Fibroblast of skin of scalp (primary cell): ENCODE measurements around the gene IGFBPL1.

Experiments used
- DNase-seq: peaks from one replicate; pipeline ENCODE4 v3.0.0-alpha.2; 2013

Gene IGFBPL1

DNA sequence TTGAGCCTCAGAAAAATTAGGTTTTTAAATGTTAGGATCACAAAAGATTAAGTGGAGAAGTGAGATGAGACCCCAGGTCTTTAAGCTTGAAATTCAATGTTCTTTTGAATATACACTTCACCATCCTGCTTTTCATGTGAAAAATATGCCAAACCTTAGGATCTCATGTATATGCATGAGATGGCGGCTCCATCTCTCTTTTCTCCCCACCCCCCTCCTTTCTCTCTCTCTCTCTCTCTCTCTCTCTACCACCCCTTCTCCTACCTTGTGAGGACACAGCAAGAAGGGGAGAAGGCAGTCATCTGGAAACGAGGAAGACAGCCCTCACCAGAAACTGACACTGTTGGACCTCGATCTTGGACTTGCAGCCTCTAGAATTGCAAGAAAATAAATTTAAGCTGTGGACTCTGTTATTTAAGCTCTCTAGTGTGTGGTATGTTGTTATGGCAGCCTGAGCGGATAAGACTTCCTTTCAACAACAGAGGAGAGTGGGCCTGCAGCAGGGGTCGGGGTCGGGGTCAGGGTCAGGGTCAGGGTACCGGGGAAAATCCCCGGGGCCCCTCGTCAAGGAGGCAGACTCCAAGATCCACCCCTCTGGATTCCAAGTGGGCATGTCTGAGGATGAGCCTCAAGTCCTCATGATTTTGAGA, 48.1 kb downstream of the IGFBPL1 start:
- DNase-seq, result no peak

DNA sequence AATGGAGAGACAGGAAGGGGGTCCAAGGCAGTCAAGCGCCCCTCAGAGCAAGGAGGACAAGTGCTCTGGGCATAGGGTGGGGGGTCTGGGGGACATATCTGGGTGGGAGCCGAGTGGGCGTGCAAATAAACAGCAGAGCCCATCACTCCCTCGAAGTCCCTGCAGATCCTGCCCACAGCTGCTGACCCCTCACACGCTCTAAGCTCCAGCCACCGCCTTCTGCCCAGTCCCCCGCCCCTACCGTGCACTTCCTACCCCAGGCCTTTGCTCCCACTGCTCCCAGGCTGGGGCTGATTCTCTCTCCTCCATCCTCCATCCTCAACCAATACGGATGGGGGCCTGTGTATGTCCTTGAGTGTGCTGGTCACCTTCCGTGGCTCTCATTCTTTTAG, 48.7 kb downstream of the IGFBPL1 start:
- no peak for DNase-seq

DNA sequence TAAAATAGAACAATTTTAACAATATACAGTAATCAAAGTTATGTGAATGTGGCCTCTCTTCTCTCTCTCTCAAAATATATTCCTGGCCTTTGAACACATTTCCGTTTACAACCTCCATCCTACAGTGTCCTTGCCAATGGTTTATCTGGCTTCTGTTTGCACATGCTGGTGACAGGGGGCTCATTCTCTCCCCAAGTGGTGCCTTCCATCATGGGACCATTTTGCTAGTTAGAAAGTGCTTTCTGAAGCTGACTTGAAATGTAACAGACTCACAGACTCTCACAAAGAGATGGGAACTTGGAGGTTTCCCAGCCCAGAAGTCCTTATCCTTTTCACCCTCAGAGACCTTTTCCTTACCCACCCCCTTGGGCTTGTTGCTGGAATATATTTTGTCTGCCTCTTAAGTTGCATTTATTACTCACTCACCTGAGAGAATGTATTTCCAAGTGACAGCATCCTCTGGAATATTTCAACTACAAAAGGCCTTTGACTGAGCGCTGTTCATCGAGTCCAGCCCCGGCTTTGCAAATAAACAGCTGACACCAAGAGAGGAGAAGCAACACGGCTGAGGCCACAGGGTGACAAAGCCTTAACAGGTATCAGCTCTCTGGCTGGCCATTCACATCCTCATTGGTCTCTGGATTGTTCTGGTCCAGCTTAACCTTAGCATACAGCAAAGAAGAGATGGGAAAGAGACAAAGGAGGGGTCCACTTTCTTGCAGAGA, 49.2 kb downstream of the IGFBPL1 start:
- DNase-seq, result no peak

DNA sequence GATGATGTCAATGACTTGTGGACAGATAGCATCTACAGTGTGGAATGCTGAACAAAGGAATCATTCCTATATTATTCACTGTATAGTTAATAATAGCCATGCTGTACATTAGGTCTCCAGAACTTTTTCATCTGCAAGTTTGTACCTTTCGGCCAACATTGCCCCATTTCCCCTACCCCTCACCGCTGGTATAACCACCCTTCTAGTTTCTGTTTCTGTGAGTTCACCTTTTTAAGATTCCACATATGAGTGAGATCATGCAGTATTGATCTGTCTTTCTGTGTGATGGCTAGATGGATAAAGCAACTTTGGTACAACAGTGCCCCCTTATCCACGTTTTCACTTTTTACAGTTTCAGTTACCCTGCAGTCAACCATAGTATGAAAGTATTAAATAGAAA, 50.6 kb downstream of the IGFBPL1 start:
- DNase-seq, result no peak

DNA sequence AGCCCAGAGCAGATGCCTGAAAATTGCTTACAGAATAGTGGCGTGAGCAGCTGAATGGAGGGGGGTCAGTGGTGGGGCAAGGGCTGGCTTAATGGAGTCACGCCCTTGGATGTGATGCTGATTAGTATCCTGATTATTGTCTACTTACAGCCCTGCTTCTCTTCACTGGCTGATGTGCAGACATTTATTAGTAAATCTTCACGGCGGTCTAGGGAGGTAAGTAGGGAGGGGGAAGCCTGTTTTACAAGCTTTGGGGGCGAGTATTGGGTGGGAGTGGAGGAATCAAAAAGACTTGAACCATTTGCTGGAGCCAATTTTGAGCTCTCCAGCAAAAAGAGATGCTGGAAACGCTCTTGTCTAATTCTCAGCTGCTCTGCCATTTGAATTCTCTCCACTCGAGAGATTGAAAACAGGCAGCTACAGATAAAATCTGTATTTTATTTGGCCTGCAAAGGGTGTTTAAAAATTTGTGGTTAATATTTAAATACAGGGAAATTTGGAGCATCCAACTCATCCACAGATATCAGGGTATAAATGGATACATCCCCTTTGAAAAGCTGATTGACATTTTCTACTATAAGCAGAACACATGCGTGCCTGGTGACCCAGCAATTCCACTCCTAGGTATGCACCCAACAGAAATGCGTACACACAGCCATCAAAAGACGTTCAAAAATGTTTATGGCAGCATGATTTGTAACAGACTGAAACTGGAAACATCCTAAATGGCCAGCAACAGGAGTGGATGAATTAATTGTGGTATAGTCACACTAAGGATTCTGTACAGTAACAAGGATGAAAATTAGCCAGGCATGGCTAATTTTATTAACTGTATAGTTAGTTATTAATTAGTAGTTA, 51.3 kb downstream of the IGFBPL1 start:
- no peak for DNase-seq

DNA sequence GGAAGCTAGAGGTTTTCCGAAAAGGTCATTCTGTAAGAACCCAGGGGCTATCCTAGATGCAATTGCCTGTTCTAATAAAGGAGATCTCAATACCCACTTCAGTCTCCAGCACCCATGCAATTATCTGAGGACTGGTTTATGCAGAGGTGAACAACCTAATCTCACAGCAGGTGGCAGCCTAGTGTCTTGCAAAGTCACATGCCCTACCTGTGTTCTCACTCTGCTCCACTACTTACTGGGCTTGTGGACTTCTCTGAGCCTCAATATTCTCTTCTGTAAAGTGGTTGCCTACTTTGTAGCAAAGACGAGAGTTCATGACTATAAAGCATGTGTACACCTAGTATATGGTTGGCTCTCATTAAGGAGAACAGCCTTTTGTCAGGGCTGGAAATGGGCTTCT, 52.8 kb downstream of the IGFBPL1 start:
- no peak for DNase-seq

DNA sequence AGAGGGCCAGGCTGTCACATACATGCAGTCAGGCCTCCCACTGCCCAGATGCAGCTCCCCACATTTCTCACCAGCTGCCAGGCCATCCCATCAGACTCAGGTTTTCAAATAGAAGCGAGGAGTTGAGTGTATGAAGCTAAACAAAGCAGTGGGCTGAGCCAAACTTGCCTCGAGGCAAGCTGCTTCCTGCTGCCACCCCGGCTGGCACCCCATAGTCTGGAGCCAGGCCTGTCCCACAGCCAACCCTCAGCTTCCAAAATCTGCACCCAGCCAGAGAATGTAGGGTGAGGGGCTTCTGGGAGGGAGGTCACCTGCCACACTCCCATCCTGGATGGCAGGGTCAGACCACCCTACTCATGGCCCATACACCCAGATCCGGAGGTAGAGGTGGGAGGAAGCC, 54.1 kb downstream of the IGFBPL1 start:
- DNase-seq, result no peak

DNA sequence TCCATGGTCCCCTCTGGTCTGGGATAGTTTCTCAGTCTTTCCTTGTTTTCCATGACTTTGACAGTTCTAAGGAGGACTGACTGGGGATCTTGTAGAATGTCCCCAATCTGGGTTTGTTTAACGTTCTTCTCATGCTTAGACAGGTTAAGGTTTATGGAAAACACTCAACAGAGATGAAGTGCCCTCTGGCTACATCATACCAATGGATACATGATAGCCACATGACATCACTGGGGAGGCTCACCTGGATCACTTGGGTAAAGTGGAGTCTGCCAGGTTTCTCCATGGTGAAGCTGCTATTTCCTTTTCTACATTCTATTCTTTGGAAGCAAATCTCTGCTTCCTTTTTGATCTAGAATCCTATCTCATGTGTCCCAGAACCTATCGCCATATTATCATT, 55.5 kb downstream of the IGFBPL1 start:
- no peak for DNase-seq

DNA sequence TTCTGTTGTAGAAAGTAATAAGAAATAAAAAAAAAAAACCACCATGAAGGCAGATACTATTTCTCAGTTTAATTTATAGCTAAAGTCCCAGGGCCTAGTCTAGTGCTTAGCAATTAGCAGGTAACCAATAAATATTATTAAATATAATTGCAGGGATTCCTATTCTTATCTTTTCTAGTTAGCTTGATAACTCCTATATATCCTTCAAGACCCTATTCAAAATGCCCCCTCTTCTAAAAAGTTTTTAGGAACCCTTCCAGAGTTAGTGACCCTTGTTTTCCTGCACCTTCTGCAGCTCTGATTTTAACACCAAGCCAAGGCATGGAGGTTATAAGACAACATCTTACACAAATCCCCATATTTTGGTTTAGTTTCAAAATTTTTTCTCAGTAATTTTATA, 56.4 kb downstream of the IGFBPL1 start:
- DNase-seq, result no peak

DNA sequence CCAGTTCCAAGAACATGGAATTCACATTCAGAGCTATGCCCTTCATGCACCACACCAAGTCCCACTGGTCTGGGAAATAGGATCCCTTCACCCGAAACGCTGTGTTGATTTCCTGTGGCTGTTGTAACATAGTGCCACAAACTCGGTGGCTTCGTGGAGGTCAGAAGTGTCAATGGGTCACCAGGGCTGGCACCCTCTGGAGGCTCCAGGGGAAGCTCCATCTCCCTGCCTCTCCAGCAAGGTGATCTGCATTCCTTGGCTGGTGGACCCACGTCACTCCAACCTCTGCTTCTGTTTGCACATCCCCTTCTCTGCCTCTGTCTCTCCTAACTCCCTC, 60.7 kb downstream of the IGFBPL1 start:
- no peak for DNase-seq

DNA sequence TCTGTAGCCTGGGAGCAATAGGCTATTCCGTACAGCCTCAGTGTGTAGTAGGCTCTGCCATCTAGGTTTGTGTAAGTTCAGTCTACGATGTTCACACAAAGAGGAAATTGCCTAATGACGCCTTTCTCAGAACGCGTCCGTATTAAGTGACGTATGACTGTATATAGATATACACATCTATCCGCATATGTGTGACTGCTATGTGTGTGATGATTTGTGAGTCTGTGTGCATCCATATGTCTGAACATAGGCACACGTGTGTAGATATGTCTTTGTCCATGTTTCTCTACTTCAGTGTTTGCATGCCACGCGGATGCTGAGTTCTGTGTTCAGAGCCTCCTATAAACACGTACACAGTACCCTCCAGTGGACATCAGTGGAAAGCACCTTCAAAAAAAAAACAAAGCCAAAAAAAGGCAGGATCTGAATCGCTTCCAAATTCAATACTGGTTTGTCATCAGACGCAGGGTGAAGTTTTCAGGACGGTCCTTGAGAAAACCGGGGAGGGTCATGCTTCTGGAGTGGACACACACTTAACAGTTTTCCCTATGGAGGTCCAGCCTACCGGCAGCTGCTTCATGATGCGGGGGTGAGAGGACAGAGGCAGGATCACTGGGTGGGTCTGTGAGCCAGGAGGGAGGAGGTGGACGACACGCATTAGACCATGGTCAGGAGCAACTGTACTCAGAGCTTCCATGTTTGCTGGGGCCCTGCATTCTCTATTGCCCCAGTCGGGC, 61.2 kb downstream of the IGFBPL1 start:
- DNase-seq, result peak; percentile 88

DNA sequence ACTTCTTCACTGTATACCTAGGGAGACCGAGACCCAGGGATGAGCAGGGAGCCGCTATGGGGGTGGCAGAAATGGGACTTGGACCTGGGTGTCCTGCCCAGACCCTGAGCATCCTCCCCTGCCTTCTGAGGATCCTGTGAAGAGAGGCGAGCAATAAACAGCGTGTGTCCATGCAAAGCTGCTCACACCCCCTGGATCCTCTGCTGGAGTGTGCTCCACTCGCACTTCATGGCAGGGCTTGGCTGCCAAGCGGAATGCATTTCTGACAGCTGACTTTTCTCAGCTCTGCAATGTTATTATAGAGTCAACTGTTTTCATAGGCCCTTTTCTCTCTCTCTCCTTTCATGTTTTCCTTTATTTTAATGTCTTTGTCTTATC, 62.8 kb downstream of the IGFBPL1 start:
- DNase-seq, result peak; percentile 80

DNA sequence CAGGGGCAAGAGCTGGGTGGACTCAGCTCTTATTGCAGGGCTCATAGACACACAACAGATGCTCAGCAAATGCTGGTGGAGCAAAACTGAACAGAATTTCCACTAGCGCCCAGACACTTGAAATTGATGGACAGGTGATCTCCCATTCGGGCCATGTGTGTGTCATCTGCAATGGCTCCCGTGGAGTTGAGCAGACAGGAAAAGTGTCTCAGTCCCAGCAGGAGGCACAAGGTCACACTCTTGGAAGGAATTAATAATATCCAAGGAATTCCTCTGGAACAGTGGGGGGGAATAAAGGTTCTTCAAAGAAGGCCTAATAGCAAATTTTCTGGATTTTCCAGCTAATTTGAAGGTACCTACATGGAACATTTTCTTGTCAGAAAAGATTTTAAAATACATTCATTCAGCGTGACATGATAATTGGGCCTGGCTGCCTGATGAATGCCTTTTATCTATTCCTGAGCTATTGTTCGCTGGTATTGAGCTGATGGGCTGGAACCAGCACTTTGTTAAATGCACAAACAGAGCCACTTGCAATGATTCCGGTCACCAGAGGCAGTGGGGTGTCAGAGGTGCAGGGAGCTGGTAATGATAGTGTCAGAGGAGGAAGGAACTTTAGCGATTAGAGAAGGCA, 63.3 kb downstream of the IGFBPL1 start:
- peak; percentile 81 for DNase-seq

DNA sequence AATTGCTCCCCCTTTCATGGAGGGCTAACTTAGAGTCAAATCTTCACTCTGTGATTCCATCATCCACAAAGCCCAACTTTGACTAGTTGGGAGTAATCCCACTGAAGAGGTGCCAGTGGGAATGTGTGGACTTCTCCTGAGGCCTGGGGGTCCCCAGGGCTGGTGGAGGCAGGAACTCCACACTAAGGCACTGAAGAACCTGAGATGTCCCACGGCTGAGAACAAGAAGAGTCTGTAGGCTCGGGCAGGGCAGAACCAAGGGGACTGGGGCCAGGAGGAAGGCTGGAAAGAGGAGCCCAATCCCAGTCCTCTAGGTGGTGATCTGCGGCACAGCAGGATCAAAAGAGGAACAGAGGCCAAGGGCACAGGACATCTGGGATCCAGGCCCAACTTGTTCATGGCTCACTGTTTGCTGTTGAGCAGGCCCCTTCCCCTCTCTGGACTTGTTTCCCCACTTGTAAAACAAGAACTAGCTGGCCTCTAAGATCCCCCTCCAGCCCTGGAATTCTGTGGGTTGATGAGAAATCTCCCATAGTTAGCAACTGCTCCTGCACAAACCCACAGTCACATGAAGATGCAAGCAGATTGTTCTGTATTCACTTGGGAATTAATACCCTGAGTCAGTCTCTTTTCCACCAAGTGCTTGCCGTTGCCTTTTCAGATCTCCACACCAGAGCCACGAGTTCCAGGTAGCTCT, 64.4 kb downstream of the IGFBPL1 start:
- DNase-seq, result peak; percentile 86

DNA sequence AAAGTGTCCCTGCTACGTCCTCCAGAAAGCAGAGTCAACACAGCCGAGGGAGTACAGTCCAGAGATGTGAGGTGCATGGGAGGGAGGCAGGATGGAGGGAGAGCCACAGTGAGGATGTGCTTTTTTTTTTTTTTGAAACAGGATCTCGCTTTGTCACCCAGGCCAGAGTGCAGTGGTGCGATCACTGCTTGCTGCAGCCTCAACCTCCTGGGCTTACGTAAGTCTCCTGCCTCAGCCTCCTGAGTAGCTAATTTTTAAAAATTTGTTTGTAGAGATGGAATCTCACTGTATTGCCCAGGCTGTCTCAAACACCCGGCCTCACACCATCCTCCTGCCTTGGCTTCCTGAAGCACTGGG, 65.0 kb downstream of the IGFBPL1 start:
- no peak for DNase-seq

DNA sequence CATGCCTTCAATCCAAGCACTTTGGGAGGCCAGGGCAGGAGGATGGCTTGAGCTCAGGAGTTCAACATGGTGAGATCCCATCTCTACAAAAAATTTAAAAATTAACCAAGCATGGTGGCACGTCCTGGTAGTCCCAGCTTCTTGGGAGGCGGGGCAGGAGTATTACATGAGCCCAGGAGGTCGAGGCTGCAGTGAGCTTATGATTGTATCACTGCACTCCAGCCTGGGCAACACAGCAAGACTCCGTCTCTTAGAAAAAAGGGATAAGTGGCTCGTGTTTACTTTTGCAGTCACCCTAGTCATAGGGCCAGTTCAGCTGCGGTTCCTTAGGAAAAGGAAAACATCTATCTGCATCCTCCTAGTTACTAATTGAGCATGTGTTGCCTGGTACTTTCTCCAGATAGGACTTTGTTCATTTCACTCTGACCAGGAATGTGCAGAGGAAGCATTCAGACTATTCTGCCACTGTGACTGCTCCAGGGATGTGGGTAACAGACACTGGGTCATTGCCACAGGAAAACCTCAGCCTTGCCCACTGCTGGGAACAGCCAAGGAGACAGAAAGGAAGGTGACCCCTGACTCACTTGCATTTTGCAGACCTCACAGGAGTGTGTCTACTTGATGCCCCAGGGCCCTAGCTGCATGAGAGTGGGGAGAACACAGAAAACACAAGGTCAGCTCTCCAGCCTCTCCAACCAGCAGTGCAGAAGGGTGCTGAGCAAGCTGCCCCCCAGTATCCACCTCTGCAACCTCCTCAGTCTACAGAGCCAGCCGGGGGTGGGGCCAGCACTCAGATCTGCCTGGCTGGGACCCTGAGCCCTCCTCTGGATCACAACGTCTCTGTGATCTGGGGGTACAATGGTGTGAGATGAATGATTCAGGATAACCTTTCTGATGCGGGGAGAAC, 65.6 kb downstream of the IGFBPL1 start:
- DNase-seq, result peak; percentile 53

DNA sequence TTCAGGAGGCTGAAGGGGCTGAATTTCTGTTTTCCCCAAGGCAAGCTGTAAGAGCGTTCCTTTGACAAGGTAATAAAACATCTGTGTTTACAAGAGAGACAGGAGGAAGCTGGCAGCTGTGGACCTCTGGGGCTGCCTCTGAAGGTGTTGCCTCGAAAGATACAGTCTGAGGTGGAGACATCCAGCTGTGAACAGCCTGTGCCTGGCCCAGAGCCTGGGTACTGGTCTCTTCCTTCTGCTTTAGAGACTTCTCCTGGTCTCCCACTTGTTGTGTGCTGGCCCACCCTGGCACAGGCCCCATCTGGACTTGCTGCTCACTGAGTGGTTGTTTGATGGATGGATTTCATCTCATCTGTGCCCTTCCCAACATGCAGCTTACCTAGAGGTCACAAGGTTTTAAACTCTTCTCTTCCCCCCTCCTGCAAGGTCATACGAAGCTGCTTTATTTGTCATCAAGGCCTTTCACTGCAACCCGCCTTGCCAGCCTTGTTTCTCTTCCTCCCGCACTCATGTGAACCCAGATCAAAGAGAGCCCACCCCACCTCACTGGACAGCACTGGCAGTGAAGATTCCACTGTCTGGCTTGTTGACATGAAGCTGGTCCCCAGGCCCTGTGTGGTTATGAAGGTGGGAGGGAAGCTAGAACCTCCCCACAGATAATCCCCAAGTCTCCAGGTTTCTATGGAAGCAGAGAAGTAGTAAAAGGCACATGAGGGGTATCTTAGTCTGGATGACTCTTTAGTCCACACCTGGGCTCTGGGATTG, 66.7 kb downstream of the IGFBPL1 start:
- no peak for DNase-seq

DNA sequence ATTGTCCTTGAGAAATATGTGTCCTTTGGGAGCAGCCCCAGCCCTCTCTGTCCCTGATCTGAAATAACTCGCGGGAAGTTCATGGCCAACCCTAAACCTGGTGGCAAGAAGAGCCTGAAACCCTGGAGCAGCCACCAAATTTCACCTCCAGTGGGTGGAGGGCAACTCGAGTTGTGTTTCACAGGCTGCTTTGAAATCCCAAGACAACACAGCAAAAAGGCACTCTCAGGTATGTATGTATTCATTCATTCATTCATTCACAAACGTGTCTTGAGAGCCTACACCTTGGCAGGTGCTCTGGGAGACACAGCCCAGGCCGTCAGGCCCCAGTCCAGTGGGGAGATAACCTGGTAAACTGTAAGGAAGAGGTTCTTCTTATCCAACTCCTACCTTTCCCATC, 67.4 kb downstream of the IGFBPL1 start:
- DNase-seq, result no peak
